Measurements from ENCODE around the gene ELMO3.

The ELMO3 gene

GRCh38 chr16:67233596-67233995, 34.7 kb downstream of the ELMO3 start:
- Histone ChIP-seq H3K27me3 (ENCODE audit: insufficient read depth, low read length) (no peaks in the 10 kb centered on the region), H3K9me3 (ENCODE audit: low read length) (no peaks in the 10 kb centered on the region), H3K36me3 (ENCODE audit: insufficient read depth, low read length) (peaks cover 38% of the 10 kb centered on the region), H3K4me1 (ENCODE audit: insufficient read depth, low read length) (peaks cover 2% of the 10 kb centered on the region), H2AFZ (ENCODE audit: low read depth, low read length) (no peak overlapping the region), H3K4me3 (ENCODE audit: low read length) (no peak overlapping the region)

- H3K4me3 ChIP-seq (ENCODE audit: low read length), result no peak overlapping the region
- peaks cover 2% of the 10 kb centered on the region for H3K4me1 ChIP-seq (ENCODE audit: insufficient read depth, low read length)
- H3K36me3 ChIP-seq (ENCODE audit: insufficient read depth, low read length), result peaks cover 33% of the 10 kb centered on the region
- no peaks in the 10 kb centered on the region for H3K9me3 ChIP-seq (ENCODE audit: low read length)
- H3K27me3 ChIP-seq (ENCODE audit: insufficient read depth, low read length), result no peaks in the 10 kb centered on the region
- no peak overlapping the region for H2AFZ ChIP-seq (ENCODE audit: low read depth, low read length)
Observed at GRCh38 chr16:67234180-67234597, 35.3 kb downstream of the ELMO3 start.

- Histone ChIP-seq H3K4me1 (ENCODE audit: insufficient read depth, low read length) (peaks cover 2% of the 10 kb centered on the region), H3K36me3 (ENCODE audit: insufficient read depth, low read length) (peaks cover 17% of the 10 kb centered on the region), H3K27me3 (ENCODE audit: insufficient read depth, low read length) (no peaks in the 10 kb centered on the region), H3K9me3 (ENCODE audit: low read length) (no peaks in the 10 kb centered on the region), H3K4me3 (ENCODE audit: low read length) (no peak overlapping the region), H2AFZ (ENCODE audit: low read depth, low read length) (no peak overlapping the region)
Observed at GRCh38 chr16:67235816-67236562, 37.1 kb downstream of the ELMO3 start.

GRCh38 chr16:67236563-67237395, 37.8 kb downstream of the ELMO3 start:
- Histone ChIP-seq H3K4me1 (ENCODE audit: insufficient read depth, low read length) (peaks cover 2% of the 10 kb centered on the region), H3K36me3 (ENCODE audit: insufficient read depth, low read length) (peaks cover 10% of the 10 kb centered on the region), H3K27me3 (ENCODE audit: insufficient read depth, low read length) (no peaks in the 10 kb centered on the region), H3K9me3 (ENCODE audit: low read length) (no peaks in the 10 kb centered on the region), H3K4me3 (ENCODE audit: low read length) (no peak overlapping the region), H2AFZ (ENCODE audit: low read depth, low read length) (no peak overlapping the region)

- Histone ChIP-seq H3K9me3 (ENCODE audit: low read length) (no peaks in the 10 kb centered on the region), H3K4me1 (ENCODE audit: insufficient read depth, low read length) (peaks cover 2% of the 10 kb centered on the region), H3K36me3 (ENCODE audit: insufficient read depth, low read length) (peaks cover 7% of the 10 kb centered on the region), H3K4me3 (ENCODE audit: low read length) (no peak overlapping the region), H2AFZ (ENCODE audit: low read depth, low read length) (no peak overlapping the region), H3K27me3 (ENCODE audit: insufficient read depth, low read length) (no peaks in the 10 kb centered on the region)
Observed at GRCh38 chr16:67237396-67238277, 38.7 kb downstream of the ELMO3 start.

- H3K27me3 ChIP-seq (ENCODE audit: insufficient read depth, low read length), result no peaks in the 10 kb centered on the region
- H3K36me3 ChIP-seq (ENCODE audit: insufficient read depth, low read length), result peaks cover 7% of the 10 kb centered on the region
- no peaks in the 10 kb centered on the region for H3K9me3 ChIP-seq (ENCODE audit: low read length)
- no peak overlapping the region for H2AFZ ChIP-seq (ENCODE audit: low read depth, low read length)
- H3K4me1 ChIP-seq (ENCODE audit: insufficient read depth, low read length), result peaks cover 2% of the 10 kb centered on the region
- H3K4me3 ChIP-seq (ENCODE audit: low read length), result no peak overlapping the region
Observed at GRCh38 chr16:67238278-67238575, 39.3 kb downstream of the ELMO3 start.

GRCh38 chr16:67238806-67239470, 40.0 kb downstream of the ELMO3 start:
- H3K36me3 ChIP-seq (ENCODE audit: insufficient read depth, low read length), result peaks cover 5% of the 10 kb centered on the region
- peaks cover 2% of the 10 kb centered on the region for H3K4me1 ChIP-seq (ENCODE audit: insufficient read depth, low read length)

GRCh38 chr16:67240506-67240905, 41.6 kb downstream of the ELMO3 start:
- no peak overlapping the region for H3K4me3 ChIP-seq (ENCODE audit: low read length)
- no peaks in the 10 kb centered on the region for H3K27me3 ChIP-seq (ENCODE audit: insufficient read depth, low read length)
- no peaks in the 10 kb centered on the region for H3K9me3 ChIP-seq (ENCODE audit: low read length)
- no peak overlapping the region for H2AFZ ChIP-seq (ENCODE audit: low read depth, low read length)
- H3K36me3 ChIP-seq (ENCODE audit: insufficient read depth, low read length), result peaks cover 5% of the 10 kb centered on the region
- peaks cover 9% of the 10 kb centered on the region for H3K4me1 ChIP-seq (ENCODE audit: insufficient read depth, low read length)

More at GRCh38 chr16:67238806-67239470, 40.0 kb downstream of the ELMO3 start:
- no peaks in the 10 kb centered on the region for H3K27me3 ChIP-seq (ENCODE audit: insufficient read depth, low read length)
- no peaks in the 10 kb centered on the region for H3K9me3 ChIP-seq (ENCODE audit: low read length)
- H3K4me3 ChIP-seq (ENCODE audit: low read length), result no peak overlapping the region
- H2AFZ ChIP-seq (ENCODE audit: low read depth, low read length), result no peak overlapping the region

GRCh38 chr16:67241008-67241900, 42.3 kb downstream of the ELMO3 start:
- Histone ChIP-seq H3K9me3 (ENCODE audit: low read length) (no peaks in the 10 kb centered on the region), H3K36me3 (ENCODE audit: insufficient read depth, low read length) (peaks cover 2% of the 10 kb centered on the region), H3K27me3 (ENCODE audit: insufficient read depth, low read length) (no peaks in the 10 kb centered on the region), H2AFZ (ENCODE audit: low read depth, low read length) (no peak overlapping the region), H3K4me1 (ENCODE audit: insufficient read depth, low read length) (peaks cover 13% of the 10 kb centered on the region), H3K4me3 (ENCODE audit: low read length) (no peak overlapping the region)

- Histone ChIP-seq H2AFZ (ENCODE audit: low read depth, low read length) (no peak overlapping the region), H3K9me3 (ENCODE audit: low read length) (no peaks in the 10 kb centered on the region), H3K4me3 (ENCODE audit: low read length) (no peak overlapping the region), H3K27me3 (ENCODE audit: insufficient read depth, low read length) (no peaks in the 10 kb centered on the region), H3K36me3 (ENCODE audit: insufficient read depth, low read length) (peaks cover 2% of the 10 kb centered on the region), H3K4me1 (ENCODE audit: insufficient read depth, low read length) (peaks cover 17% of the 10 kb centered on the region)
Observed at GRCh38 chr16:67242138-67242730, 43.3 kb downstream of the ELMO3 start.

GRCh38 chr16:67243481-67243880, 44.5 kb downstream of the ELMO3 start:
- H3K9me3 ChIP-seq (ENCODE audit: low read length), result no peaks in the 10 kb centered on the region
- H3K4me3 ChIP-seq (ENCODE audit: low read length), result no peak overlapping the region
- no peak overlapping the region for H2AFZ ChIP-seq (ENCODE audit: low read depth, low read length)
- H3K27me3 ChIP-seq (ENCODE audit: insufficient read depth, low read length), result no peaks in the 10 kb centered on the region
- peaks cover 2% of the 10 kb centered on the region for H3K36me3 ChIP-seq (ENCODE audit: insufficient read depth, low read length)
- H3K4me1 ChIP-seq (ENCODE audit: insufficient read depth, low read length), result peaks cover 24% of the 10 kb centered on the region
